GM21825 (cell line): Measurements from ENCODE around the gene COPA.

Source experiments
- ATAC-seq: cut with Tn5 transposase; IDR thresholded peaks from one replicate; pipeline ENCODE4 v1.9.1; 2021; ENCODE audit warnings: mild to moderate bottlenecking, moderate library complexity; ENCODE audit not compliant: unreplicated experiment

Gene COPA

DNA sequence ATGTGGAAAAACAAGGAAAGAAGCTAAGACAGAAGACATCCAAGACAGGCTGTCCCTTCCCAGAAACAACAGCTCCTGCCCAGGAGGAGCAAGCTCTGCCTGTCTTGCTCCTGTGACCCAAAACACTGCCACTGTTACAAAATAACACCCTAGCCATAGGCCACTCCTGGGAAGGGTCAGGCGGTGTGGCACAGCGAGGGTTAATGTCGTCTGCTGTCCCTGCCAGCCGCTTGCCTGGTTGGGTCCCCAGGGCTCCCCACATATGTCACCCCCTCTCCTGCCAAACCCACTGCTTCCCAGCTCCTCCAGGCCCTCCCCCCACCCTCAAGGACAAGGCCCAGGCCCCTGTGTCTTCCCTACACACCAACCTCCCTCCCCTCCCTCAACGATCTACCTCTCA is 20.0 kb upstream of the COPA start:
- ATAC-seq, result no peak

DNA sequence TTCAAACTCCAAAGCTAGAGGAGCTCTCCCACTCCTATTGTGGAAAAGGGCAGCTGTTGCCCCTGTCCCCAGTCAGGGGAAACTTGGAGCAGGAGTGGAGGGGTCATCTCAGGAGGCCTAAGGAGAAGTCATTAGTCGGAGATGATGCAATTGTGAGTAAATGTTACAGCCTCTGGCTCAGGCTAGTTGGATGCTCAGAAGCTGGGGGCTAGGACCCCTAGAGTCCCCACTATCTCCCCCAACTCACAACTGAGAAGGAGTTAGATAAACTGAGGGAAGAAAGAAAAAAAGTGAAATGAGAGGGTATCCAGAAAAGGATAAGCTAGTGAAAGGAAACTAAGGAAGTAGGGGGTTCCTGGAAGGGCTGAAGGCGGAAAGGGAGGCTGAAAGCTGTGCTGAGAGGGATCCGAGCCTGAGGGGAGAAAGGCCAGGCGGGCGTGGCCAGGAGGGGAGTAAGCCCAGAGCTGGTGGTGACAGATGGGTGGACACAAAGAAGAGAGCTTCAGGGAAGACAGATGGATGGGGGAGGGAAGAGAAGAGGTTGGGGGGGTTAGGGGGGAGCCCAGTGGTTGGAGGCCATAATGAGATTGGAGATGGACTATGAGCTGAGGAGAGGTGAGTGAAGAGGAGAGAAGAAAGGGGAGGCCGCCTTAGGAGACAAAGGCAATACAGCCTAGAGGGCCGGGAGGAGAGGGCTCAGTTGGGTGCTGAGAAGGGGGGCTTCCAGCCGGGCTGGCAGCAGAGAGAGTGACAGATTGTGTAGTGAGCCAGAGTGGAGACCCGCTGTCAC is 19.3 kb upstream of the COPA start:
- no peak for ATAC-seq

DNA sequence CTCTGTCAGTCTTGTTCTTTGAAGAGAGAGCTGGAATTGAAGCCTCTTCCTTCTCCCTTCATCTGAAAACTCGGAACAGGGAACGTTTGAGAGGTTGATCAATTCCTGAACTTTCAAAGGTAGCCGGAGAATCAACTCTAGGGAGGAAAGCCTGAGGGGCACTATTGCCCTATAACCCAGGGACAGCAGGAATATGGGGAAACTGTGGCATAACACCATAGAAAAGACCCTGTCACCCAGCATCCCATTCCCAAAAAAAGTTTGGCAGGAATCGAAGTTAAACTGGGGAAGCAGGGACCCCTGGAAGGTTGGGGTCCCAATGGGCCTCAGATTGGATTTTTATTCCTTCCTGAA is 18.7 kb upstream of the COPA start:
- ATAC-seq, result no peak

DNA sequence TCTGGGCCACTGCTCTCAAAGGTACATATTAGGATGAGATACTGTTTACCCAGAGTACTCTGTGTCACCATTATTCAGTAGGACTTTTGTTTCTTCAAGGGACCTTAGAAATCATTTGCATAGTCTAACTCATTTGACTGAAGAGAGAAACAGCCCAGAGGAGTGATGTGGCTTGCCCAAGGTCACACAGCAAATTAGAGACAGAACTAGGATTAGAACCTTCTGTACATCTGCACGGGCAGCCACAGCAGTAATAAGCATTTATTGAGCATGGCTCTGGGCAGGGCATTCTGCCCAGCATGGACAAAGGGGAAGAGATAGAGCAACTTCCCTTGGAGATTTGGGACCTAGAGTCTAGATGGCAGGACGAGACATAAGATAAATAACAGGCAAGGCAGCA is 18.1 kb upstream of the COPA start:
- ATAC-seq, result no peak

DNA sequence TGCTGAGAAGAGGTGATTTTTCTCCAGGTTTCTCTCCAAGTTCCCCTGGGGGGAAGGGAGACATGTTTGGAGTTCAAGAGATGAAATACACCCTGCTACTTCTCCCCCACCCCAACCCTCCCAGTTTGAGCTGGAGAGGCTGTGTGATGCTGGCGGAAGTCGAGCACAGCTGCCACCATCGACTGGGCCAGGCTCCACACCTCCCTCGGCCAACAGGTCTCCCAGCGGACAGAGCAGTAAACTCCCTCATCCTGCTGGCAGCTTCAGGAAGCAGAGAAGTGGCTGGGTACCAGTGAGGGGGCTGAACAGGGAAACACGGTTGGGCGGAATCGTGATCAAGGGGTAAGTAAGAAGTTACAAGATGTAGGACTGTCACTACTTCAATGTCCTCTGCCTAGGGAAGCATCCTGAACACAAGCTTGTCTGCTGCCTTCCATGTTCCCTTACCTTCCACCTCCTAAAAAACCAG is 17.2 kb upstream of the COPA start:
- no peak for ATAC-seq

DNA sequence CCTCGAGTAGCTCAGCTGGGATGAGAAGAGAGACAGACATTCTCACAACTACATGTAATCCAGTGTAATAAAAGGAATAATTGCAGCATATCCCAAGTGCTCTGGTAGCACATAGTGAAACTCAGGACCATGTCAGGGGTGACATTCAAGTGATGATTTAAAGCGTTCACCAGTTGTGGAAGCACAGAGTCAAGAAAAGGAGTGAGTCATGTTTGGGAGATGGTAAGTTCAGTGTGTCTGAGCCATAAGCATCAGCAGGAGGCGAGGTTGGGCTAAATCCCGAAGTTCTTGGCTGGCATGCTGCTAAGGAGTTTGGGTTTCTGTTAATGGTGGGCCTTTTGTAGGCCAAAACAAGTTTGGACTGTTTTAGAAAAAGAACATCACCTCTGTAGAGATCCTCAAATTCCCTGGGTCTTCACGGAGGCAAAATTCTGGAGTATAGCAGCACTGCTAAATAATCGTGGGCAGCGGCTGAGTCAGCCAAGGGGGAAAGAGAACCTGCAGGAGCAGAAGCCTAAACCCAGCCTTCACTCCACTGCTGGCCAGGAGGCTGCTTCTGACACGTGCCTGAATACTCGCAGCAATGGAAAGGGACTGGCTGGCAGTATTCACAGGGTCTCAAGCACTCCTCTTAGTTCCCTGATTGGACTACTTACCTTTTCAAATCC is 16.6 kb upstream of the COPA start:
- ATAC-seq, result no peak

DNA sequence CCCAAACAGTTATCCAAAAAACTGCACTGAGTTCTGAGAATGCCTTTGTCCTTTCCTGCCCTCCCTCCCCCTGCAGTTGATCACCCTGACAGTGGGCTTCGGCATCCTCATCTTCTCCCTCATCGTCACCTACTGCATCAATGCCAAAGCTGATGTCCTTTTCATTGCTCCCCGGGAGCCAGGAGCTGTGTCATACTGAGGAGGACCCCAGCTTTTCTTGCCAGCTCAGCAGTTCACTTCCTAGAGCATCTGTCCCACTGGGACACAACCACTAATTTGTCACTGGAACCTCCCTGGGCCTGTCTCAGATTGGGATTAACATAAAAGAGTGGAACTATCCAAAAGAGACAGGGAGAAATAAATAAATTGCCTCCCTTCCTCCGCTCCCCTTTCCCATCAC is 15.0 kb upstream of the COPA start:
- no peak for ATAC-seq

DNA sequence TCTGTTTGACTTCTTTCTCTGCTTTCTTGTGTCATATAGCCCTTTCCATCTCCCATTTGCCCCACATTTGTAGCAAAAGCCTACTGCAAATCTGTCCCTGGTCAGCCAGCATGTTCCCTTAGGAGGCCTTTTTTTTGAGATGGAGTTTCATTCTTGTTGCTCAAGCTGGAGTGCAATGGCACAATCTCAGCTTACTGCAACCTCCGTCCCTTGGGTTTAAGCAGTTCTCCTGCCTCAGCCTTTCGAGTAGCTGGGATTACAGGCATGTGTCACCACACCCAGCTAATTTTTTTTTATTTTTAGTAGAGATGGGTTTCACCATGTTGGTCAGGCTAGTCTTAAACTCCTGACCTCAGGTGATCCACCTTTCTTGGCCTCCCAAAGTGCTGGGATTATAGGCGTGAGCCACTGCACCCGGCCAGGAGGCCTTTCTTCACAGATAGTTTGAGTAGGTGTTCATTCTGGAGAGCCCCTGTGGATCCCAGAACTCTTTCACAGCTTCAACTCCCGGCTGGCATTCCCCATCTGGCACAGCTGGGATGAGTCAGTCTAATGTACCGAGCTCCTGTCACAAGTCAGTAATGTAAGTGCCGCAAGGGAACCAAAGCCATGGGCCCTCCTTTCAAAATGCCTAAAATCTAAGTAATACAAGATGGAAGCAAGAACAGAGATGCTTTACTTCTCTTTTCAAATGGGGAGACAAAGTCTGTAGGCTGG is 14.4 kb upstream of the COPA start:
- ATAC-seq, result no peak

DNA sequence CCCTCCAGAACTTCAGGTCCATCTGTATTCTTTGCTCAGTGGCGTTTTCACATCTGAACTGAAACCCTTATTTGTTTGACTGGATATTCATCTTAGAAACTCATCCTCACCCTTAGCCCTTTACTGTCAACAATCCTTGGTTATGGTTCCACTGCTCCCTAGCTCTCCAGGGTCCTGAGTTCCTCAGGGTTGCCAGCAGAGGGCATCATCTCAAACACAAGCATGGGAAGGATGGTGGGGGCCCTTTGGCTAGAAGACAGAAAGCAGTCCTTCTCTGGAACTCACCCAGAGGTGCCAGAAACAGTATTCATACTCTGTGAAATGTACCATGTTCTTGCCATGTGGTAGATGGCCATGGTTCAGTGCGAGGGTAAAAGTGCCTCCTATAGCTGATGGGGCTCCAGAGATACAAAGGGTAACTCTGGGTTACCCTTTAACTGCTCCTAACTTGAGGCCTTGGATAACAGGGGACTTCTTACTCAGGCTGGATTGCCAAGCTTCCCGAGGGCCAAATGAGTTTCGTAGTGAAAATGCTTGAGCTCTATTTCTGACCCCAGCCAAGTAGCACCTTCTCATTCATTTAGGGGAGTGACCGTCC is 11.4 kb upstream of the COPA start:
- ATAC-seq, result no peak

DNA sequence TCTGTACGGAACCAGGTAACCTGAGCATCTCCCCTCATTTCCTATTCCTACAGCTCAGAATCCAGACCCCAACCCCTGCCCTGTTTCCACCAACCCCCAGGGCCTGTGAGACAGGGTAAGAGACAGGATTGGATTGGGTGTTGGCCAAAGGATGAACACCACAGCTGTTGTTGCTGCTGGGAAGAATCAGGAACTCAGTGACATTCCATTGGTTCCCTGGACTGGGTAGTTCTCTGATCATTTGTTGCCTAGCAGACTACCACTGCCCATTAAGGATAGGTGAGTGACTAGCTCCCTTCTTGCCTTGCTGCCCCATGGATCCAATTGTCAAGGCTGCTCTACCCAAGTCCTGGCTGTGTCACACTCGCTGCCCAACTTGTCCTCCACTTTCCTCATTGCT is 10.2 kb upstream of the COPA start:
- ATAC-seq, result no peak

DNA sequence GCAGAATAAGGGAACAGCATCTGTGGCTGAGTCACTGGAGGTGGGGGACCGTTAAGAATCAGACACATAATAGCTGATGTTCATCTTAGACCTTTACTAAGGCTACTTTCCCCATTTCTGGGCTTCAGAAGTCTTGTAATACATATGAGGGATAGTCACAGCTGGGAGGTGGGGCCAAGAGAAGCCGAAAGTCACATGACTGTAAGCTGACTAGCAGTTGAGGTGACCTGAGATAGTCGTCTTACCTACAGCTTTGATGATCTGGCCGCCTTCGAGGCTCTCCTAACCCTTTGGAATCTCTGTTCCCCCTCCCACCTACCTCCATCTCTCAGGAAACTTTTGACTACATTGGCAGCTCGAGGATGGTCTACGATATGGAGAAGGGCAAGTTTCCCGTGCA is 9.5 kb upstream of the COPA start:
- ATAC-seq, result no peak

DNA sequence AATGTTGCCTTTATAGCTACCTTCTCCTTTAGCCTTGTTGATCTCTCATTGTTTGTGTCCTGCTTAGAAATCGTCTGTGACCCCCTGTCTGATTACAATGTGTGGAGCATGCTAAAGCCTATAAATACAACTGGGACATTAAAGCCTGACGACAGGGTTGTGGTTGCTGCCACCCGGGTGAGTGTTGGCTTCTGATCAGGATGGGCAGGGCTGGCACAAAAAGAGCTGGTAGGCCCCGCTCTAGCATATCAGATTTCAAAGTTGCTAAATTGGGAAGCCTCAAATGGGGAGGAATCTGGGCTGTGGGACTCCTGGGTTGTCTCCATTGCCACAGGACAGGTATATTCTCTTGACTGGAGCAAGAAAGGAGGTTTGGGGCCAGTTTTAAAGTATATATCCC is 8.6 kb upstream of the COPA start:
- no peak for ATAC-seq

DNA sequence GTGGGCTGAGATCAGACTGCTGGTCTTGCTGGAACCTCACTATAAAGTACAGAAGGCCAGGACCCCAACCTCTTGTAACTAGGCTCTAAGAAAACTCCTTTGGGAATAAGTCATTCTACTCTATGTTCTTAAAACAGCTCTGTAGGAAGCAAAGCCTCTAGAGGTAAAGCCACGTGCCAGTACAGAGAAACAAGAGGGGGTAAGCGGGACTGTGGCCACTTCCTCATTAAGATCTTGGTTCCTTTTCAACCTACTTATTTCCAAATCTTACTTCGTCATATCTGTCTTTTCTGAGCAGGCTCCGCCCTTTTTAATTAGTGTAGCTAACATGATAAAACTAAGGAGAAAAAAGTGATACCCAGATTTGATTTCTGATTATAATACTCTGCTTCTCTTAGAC is 3.9 kb upstream of the COPA start:
- no peak for ATAC-seq

DNA sequence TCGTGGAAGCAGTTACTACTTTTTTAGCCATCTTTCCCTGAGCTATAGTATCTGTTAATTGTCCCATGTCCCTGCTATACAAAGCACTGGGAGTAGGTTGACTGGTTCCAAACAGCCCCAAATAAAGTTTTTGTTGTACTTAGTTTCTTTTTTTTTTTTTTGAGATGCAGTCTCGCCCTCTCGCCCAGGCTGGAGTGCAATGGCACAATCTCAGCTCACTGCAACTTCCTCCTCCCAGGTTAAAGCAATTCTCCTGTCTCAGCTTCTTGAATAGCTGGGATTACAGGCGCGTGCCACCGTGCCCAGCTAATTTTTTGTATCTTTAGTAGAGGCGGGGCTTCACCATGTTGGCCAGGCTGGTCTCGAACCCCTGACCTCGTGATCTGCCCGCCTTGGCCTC is 3.4 kb upstream of the COPA start:
- no peak for ATAC-seq

DNA sequence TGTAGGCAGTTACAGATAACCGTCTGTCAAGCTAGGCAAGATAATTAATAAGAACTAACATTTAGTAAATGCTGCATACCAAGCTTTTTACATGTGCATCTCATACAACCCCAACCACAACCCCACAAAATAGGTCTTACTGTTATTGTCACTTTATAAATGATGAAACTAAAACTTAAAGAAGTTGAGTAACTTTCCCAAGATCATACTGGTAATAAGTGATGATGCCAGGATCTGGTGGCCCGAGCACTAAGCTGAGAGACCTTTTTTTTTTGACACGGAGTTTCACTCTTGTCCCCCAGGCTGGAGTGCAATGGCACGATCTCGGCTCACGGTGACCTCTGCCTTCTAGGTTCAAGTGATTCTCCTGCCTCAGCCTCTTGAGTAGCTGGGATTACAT is 1.9 kb upstream of the COPA start:
- ATAC-seq, result no peak

DNA sequence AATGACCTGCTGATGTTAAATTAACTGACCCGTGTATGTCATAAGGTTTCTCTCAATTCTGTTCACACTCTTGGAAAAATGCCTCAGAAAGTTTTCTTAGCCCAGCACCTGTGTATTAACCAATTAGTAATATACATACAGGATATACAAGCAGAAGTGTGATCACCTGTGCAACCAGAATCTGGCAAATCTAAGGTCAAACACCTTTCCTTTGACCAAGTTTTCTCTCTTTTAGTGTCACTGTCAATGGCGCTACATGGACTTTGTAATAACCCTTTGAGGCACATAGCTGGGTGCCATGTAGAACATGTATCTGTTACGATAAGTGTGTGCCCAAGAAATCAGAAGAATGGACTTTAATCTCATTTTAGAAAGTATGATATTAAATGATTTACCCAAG is 1.2 kb upstream of the COPA start:
- no peak for ATAC-seq

DNA sequence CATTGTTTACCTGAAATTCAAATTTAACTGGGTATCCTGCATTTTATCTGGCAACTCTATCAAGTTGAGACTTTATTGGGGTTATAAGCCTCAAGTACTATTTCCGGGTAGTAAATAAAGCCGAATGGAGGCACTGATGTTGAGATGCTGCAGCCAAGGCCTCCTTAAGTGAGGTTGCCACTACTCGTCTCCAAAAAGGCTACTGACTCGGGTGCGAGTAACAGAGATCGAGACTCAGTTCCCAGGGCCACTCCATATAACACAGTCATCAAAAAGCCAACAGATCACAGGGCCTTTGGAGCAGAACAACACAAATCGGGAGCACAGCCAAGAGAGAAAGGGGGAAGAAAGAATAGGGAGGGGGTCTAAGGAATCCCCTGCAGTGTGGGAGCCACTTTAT is 524 bp downstream of the COPA start:
- ATAC-seq, result no peak

DNA sequence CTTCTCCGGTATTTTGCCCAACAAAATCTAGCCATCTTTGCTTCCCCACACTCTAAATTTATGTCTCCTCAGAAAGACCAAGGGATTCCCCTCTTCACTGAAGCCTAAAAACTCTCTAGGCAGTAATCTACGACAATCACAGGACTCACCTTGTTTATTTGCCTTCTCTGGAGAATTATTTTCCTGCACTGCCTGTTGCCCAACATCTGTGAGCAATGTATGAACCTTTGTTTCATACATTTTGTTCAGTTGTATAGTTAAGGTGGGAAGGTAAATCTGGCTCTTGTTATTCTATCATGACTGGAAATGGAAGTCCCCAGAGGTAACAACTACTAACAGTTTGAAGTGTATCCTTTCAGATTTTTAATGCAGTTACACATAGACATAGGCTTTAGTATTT is 2.2 kb downstream of the COPA start:
- ATAC-seq, result no peak

DNA sequence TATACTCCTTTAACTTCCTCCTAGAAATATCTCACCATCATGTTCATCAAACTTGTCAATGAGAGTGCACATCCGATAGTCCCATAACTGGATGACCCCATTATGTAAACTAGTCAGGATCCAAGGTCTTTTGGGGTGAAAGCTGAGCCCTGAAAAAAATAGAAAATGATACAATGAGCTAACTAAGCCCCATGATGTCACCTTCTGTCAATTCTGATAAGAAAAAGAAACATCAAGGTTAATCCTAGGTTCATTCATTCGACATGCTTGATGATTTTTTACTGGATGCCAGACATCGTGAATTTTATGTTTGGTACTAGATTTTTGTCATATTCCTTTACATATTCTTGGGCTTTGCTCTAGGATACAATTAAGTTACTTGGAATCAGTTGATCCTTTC is 2.9 kb downstream of the COPA start:
- no peak for ATAC-seq

DNA sequence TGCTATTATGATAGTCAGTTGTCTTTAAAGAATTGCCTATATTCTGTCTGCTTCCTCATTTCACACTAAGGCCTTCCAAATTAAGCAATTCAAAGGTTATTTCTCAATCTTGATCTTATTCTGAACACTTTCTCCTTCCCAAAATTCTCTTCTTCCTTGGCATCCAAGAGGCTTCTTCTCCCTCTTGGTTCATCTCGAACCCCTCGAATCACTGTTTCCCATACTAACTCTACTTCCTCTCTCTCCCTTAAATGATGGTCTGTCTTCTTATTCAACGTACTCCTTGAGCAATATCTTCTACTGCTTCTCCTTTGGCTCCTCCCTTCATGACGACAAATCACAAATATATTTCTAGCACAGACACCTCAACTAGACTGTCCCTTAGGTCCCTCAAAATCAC is 4.5 kb downstream of the COPA start:
- ATAC-seq, result no peak

DNA sequence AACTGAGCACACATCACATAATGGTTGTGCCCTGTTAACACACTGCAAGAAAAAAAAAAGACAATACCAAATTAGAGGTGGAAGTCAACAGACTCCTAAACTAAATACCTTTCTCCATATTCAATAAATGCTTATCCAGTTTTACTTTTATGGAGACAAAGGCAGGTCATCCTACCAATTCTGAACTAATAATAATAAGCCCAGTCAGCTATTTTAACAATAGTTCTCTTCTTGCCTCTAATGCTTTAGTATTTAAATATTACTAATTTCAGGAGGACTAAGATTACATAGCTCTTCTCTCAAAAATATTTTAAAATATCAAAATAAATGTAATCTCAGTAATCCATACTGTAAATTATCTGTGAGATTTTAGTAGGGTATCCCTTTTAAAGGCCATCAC is 10.5 kb downstream of the COPA start:
- no peak for ATAC-seq

DNA sequence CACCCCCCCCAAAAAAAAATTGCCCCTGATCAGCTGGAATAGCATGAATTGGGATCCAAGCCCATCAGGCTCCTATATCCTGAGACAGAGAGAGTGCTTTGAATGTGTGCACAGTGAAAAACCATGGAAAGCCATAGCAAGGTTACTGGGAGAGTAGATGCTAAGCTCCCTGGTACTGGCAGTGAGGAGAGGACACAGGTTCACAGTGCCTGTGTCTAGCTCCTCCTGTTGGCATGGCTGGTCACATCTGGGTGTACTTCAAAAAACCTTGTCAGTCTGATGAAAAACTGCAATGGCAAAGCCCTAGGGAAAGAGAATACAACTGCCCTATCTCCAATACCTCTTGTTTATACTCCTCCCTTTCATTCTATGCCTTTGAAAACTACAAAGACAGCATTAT is 12.9 kb downstream of the COPA start:
- no peak for ATAC-seq
